ENCODE measurements around the gene KPNA1. TPM values are rescaled to one million over a fixed set of nuclear protein-coding genes. Genes with fewer than 3 reads are reported as not detected.
A peak's percentile ranks its signal among the peaks of the same experiment; 100 is the strongest.

Gene KPNA1
- polyA plus RNA-seq, 2 of the 4 experiments (the other 2 are of a cell fraction), result 48.1 to 81.8 TPM

DNA sequence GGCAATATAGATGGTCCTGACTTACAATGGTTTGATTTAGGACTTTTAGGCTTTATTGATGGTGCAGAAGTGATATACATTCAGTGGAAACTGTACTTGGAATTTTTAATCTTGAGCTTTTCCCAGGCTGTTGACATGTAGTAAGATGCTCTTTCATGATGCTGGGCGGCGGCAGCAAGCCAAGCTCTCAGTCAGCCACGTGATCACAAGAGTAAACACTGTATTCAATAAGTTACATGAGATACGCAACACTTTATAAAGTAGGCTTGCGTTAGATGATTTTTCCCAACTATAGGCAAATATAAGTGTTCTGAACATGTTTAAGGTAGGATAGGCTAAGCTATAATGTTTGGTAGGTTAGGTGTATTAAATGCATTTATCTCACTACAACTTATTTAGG, 31.4 kb upstream of the KPNA1 start:
- FAIRE-seq, result no peak

DNA sequence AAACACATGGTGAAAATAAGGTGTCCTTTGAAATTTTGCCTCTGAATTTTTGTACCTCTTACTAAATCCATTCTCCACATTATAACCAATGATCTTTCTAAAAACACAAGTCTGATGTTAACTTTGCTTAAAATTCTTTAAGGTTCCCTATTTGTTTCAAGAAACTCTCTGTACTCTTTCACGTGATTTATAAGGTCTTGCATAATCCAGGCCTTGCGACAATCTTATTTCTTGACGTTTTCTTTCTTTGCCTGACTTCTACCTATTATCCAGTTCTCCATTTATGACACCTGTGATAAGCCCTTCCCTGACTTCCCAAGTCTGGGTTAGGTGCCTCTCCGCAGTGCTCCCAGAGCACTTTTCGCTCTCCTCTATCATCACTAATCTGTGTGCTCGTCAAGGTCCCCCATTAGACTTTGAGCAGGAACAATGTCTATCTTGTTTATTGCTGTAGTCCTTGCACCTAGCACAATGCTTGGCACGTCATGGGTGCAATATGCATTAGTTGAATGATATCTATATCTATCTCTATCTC, 24.3 kb upstream of the KPNA1 start:
- CTCF ChIA-PET, result interaction anchor here (0.9 kb wide), 1 partner anchor 163 kb away, joined by 3 read pairs; no protein-coding TSS in a partner anchor
- POLR2A ChIA-PET, result no interaction called here
- Histone ChIP-seq H3K4me3 (no peak overlapping the region), H3K4me2 (no peak overlapping the region), H3K9me3 (no peaks in the 10 kb centered on the region), H3K4me1 (peaks cover 5% of the 10 kb centered on the region), H3K27ac (no peak overlapping the region)
- ATAC-seq, result no peak
- no peak for DNase-seq (ENCODE audit: low read depth in 1 of 2, low spot score in 1 of 2)
- TF ChIP-seq RFX5 (IDR thresholded peaks at IDR 0.05) (no peak), CEBPB (IDR thresholded peaks at IDR 0.05) (0 out of 4 replicates have a peak, but pooled peaks of 1 of the 2 experiments have one; percentile 8), MAFK (IDR thresholded peaks at IDR 0.05; ENCODE audit: partially characterized antibody) (no peak)
- WGBS (ENCODE audit: missing lambda C conversion rate), result 91% methylated on average over 7 of the region's 7 CpGs
- FAIRE-seq, result no peak

More for the DNA sequence above, 31.4 kb upstream of the KPNA1 start:
- Histone ChIP-seq H3K4me3 (no peak overlapping the region), H3K4me1 (no peaks in the 10 kb centered on the region), H3K4me2 (no peak overlapping the region), H3K27ac (no peak overlapping the region), H3K9me3 (no peaks in the 10 kb centered on the region)
- ChIA-PET CTCF (interaction anchor here (1.1 to 1.2 kb wide), 2 partner anchors 11 to 14 kb away, joined by 3 read pairs; no protein-coding TSS in a partner anchor), POLR2A (no interaction called here)
- TF ChIP-seq TFCP2L1 (CRISPR knock-in tag; IDR thresholded peaks at IDR 0.05) (no peak), SREBF2 (IDR thresholded peaks at IDR 0.05) (no peak), GATA3 (IDR thresholded peaks at IDR 0.05; ENCODE audit: borderline replicate concordance) (no peak), RAD21 (conservative IDR thresholded peaks at IDR 0.05 in 1 of 2, IDR thresholded peaks at IDR 0.05 in 1 of 2) (no peak), CEBPB (IDR thresholded peaks at IDR 0.05) (no peak), HOXB5 (CRISPR knock-in tag; IDR thresholded peaks at IDR 0.05) (no peak), ZNF302 (CRISPR knock-in tag; IDR thresholded peaks at IDR 0.05) (no peak), CBX2 (IDR thresholded peaks at IDR 0.05; ENCODE audit: borderline replicate concordance, low read depth) (no peak), POLR2AphosphoS2 (conservative IDR thresholded peaks at IDR 0.05; ENCODE audit: low read length) (no peak), RCOR1 (IDR thresholded peaks at IDR 0.05; ENCODE audit: low read depth, low read length) (no peak), JUNB (IDR thresholded peaks at IDR 0.05) (no peak), POLR2A (IDR thresholded peaks at IDR 0.05; ENCODE audit: low read length) (no peak), FOSL2 (IDR thresholded peaks at IDR 0.05) (no peak), FOSL2 (CRISPR knock-in tag; IDR thresholded peaks at IDR 0.05) (no peak)
- TF ChIP-seq, protein P1, sequence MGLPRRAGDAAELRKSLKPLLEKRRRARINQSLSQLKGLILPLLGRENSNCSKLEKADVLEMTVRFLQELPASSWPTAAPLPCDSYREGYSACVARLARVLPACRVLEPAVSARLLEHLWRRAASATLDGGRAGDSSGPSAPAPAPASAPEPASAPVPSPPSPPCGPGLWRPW (IDR thresholded peaks at IDR 0.05), result no peak
- TF ChIP-seq, protein P2, sequence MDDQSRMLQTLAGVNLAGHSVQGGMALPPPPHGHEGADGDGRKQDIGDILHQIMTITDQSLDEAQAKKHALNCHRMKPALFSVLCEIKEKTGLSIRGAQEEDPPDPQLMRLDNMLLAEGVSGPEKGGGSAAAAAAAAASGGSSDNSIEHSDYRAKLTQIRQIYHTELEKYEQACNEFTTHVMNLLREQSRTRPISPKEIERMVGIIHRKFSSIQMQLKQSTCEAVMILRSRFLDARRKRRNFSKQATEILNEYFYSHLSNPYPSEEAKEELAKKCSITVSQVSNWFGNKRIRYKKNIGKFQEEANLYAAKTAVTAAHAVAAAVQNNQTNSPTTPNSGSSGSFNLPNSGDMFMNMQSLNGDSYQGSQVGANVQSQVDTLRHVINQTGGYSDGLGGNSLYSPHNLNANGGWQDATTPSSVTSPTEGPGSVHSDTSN (IDR thresholded peaks at IDR 0.05), result no peak
- TF ChIP-seq, protein P3, sequence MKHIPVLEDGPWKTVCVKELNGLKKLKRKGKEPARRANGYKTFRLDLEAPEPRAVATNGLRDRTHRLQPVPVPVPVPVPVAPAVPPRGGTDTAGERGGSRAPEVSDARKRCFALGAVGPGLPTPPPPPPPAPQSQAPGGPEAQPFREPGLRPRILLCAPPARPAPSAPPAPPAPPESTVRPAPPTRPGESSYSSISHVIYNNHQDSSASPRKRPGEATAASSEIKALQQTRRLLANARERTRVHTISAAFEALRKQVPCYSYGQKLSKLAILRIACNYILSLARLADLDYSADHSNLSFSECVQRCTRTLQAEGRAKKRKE (CRISPR knock-in tag; IDR thresholded peaks at IDR 0.05; ENCODE audit: low read depth), result no peak
- no peak for DNase-seq (ENCODE audit: low read depth in 1 of 2, low spot score in 1 of 2)
- no peak for ATAC-seq
- 79% methylated on average over 5 of the region's 5 CpGs for WGBS (ENCODE audit: missing lambda C conversion rate)

DNA sequence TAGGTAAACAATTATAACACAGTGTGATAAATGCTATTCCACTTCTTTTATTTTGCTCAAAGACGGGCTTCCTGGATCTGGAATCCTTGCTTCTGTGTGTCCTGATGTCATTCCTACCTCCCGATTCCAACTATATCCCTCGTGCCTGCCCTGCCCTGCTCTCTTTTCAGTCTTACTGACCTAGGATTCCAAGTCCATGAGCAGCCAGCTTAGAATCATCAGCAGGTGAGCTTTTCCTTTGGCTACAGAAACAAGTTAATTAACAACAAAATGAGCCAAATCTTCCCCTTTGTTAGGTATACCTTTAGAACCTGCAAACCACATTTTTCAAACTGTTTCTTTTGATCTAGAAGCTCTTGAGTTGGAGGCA, 21.9 kb upstream of the KPNA1 start:
- no peak for DNase-seq (ENCODE audit: low read depth in 1 of 2, low spot score in 1 of 2)
- no peak overlapping the region for H3K4me2 ChIP-seq
- ChIA-PET CTCF (interaction anchor here (0.8 to 1.8 kb wide), 2 partner anchors 23 to 142 kb away, joined by 3 to 8 read pairs; no protein-coding TSS in a partner anchor), POLR2A (no interaction called here)
- no peak for ATAC-seq
- H3K27ac ChIP-seq, result no peak overlapping the region
- TF ChIP-seq NPAS2 (CRISPR knock-in tag; IDR thresholded peaks at IDR 0.05; ENCODE audit: borderline replicate concordance) (no peak), TP53 (CRISPR knock-in tag; IDR thresholded peaks at IDR 0.05) (no peak), RFX5 (IDR thresholded peaks at IDR 0.05) (no peak), RCOR1 (IDR thresholded peaks at IDR 0.05; ENCODE audit: low read depth, low read length) (no peak), RARB (CRISPR knock-in tag; IDR thresholded peaks at IDR 0.05) (no peak), CBX2 (IDR thresholded peaks at IDR 0.05; ENCODE audit: borderline replicate concordance, low read depth) (no peak), HEYL (CRISPR knock-in tag; IDR thresholded peaks at IDR 0.05) (no peak), SREBF2 (IDR thresholded peaks at IDR 0.05) (no peak)
- TF ChIP-seq, protein P4, sequence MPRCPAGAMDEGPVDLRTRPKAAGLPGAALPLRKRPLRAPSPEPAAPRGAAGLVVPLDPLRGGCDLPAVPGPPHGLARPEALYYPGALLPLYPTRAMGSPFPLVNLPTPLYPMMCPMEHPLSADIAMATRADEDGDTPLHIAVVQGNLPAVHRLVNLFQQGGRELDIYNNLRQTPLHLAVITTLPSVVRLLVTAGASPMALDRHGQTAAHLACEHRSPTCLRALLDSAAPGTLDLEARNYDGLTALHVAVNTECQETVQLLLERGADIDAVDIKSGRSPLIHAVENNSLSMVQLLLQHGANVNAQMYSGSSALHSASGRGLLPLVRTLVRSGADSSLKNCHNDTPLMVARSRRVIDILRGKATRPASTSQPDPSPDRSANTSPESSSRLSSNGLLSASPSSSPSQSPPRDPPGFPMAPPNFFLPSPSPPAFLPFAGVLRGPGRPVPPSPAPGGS (IDR thresholded peaks at IDR 0.05), result no peak
- TF ChIP-seq, protein P3 (CRISPR knock-in tag; IDR thresholded peaks at IDR 0.05; ENCODE audit: low read depth), result no peak
- no peak overlapping the region for H3K4me3 ChIP-seq
- no peak for FAIRE-seq
- H3K9me3 ChIP-seq, result no peaks in the 10 kb centered on the region
- peaks cover 16% of the 10 kb centered on the region for H3K4me1 ChIP-seq
- WGBS (ENCODE audit: missing lambda C conversion rate), result 60% methylated on average over 3 of the region's 3 CpGs
